Type B pancreatic cell (in vitro differentiated cells): Measurements from ENCODE around the gene TUB. TPM values are rescaled to one million over a fixed set of nuclear protein-coding genes. Genes with fewer than 3 reads are reported as not detected.

Experiments
- DNase-seq: peaks from one replicate; pipeline ENCODE4 v3.0.0; 2021; ENCODE audit warnings: mixed read lengths; ENCODE audit not compliant: unreplicated experiment; ENCODE audit errors: extremely low spot score
- H3K27ac Mint-ChIP-seq: 2 replicates; pipeline ENCODE4 v1.8.0; 2021; ENCODE audit warnings: mild to moderate bottlenecking, mixed read lengths
- H3K27me3 Mint-ChIP-seq: 2 replicates; pipeline ENCODE4 v1.8.0; 2021; ENCODE audit warnings: mixed read lengths
- H3K36me3 Mint-ChIP-seq: 2 replicates; pipeline ENCODE4 v1.8.0; 2021; ENCODE audit warnings: mixed read lengths
- H3K4me1 Mint-ChIP-seq: one replicate; pipeline ENCODE4 v1.8.0; 2021; ENCODE audit warnings: mixed read lengths; ENCODE audit not compliant: unreplicated experiment
- H3K4me3 Mint-ChIP-seq: 2 replicates; pipeline ENCODE4 v1.8.0; 2021; ENCODE audit warnings: mild to moderate bottlenecking, mixed read lengths
- H3K9me3 Mint-ChIP-seq: 2 replicates; pipeline ENCODE4 v1.8.0; 2021; ENCODE audit warnings: mixed read lengths
- total RNA-seq: library from RNA; stranded (reverse); gene quantifications from 2 replicates; pipeline ENCODE4 v1.2.1, GENCODE V29; 2021; ENCODE audit warnings: low replicate concordance
- TF ChIP-seq, protein P1 (sequence below): fragments of 200-600 bp; sonication (generic); conservative IDR thresholded peaks from 2 replicates; pipeline ENCODE4 v1.5.0; 2021; ENCODE audit warnings: antibody characterized with exemption, mild to moderate bottlenecking

The TUB gene
- total RNA-seq, 1 donor from 2014 or later: 28.8 TPM

DNA sequence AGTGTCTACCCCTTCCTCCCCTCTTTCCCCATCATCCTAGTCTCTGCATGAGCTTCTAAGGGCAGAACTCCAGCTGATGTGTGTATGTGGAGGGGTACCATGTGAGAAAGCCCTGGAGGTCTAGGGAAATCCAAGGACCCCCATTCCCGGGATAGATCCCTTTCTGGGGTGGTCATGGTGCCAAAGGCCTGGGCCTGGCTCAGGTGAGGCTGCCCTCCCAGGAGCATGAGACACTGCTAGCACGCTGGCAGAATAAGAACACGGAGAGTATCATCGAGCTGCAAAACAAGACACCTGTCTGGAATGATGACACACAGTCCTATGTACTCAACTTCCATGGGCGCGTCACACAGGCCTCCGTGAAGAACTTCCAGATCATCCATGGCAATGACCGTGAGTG is 19.6 kb downstream of the TUB start:
- no peak for DNase-seq
- H3K4me3 Mint-ChIP-seq: no peak overlapping the region
- H3K27me3 Mint-ChIP-seq: no peaks in the 10 kb centered on the region

DNA sequence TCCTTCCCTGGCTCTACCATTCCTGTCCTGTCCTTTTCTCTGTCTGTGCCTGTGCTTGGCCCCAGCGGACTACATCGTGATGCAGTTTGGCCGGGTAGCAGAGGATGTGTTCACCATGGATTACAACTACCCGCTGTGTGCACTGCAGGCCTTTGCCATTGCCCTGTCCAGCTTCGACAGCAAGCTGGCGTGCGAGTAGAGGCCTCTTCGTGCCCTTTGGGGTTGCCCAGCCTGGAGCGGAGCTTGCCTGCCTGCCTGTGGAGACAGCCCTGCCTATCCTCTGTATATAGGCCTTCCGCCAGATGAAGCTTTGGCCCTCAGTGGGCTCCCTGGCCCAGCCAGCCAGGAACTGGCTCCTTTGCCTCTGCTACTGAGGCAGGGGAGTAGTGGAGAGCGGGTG is 20.4 kb downstream of the TUB start:
- Mint-ChIP-seq H3K27me3 (no peaks in the 10 kb centered on the region), H3K9me3 (no peaks in the 10 kb centered on the region), H3K36me3 (peaks cover 6% of the 10 kb centered on the region), H3K4me1 (no peaks in the 10 kb centered on the region), H3K27ac (no peak overlapping the region), H3K4me3 (no peak overlapping the region)
- TF ChIP-seq, protein P1, sequence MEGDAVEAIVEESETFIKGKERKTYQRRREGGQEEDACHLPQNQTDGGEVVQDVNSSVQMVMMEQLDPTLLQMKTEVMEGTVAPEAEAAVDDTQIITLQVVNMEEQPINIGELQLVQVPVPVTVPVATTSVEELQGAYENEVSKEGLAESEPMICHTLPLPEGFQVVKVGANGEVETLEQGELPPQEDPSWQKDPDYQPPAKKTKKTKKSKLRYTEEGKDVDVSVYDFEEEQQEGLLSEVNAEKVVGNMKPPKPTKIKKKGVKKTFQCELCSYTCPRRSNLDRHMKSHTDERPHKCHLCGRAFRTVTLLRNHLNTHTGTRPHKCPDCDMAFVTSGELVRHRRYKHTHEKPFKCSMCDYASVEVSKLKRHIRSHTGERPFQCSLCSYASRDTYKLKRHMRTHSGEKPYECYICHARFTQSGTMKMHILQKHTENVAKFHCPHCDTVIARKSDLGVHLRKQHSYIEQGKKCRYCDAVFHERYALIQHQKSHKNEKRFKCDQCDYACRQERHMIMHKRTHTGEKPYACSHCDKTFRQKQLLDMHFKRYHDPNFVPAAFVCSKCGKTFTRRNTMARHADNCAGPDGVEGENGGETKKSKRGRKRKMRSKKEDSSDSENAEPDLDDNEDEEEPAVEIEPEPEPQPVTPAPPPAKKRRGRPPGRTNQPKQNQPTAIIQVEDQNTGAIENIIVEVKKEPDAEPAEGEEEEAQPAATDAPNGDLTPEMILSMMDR: no peak
- DNase-seq: peak; percentile 53

More for the DNA sequence above, 19.6 kb downstream of the TUB start:
- TF ChIP-seq, protein P1: no peak
- Mint-ChIP-seq H3K27ac (no peak overlapping the region), H3K4me1 (no peaks in the 10 kb centered on the region), H3K9me3 (no peaks in the 10 kb centered on the region), H3K36me3 (peaks cover 6% of the 10 kb centered on the region)

DNA sequence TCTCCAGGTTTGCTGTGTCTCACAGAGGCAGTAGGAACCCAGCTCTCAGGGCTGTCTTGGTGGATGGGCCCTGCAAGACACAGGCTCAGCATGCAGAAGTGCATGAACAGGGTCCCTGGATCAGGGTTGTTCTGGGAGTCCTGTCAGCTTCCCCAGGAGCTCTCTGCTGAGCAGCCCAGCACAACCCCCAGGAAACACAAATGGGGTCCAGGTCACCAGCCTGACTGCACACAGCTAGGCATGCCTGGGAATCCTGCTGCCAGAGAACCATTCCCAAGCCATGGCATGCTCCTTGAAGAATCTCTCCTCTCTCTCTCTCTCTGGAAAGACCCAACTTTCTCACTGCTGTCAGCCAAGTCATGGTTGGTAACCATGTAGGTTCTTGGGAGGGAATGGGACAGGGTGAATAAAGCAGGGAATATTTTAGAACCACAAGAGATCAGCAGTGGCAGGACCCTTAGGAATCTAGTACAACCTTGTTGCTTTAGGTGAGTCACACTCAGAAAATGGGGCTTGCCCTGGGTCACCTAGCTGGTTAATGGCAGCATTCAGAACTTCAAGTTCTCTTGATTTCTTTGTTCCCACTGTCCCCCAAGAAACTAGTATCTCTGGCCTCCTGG is 21.4 kb downstream of the TUB start:
- H3K4me3 Mint-ChIP-seq: no peak overlapping the region
- H3K9me3 Mint-ChIP-seq: no peaks in the 10 kb centered on the region
- H3K27me3 Mint-ChIP-seq: no peaks in the 10 kb centered on the region
- no peak overlapping the region for H3K27ac Mint-ChIP-seq
- peaks cover 6% of the 10 kb centered on the region for H3K36me3 Mint-ChIP-seq
- DNase-seq: peak; percentile 32
- TF ChIP-seq, protein P1: no peak
- no peaks in the 10 kb centered on the region for H3K4me1 Mint-ChIP-seq

DNA sequence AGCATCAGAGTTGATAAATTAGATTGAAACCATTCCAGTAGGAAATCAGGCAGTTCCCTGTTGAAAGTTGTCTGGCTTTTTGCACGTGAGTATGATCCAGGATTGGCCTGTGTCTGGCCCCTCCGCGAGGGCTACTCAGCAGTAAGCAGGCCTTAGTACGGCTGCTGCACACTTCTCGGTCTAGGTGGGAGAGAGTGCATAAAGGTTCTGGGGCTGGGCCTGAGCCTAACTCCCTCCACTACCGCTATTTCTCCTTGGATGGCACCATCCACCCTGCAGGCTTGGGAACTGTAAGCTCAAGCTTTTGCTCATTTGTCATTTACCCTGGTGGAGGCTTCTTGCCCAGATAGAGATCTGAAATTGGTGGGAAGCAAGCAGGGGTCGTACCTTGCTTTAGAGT is 22.0 kb downstream of the TUB start:
- DNase-seq: peak; percentile 31
- no peaks in the 10 kb centered on the region for H3K4me1 Mint-ChIP-seq
- peaks cover 6% of the 10 kb centered on the region for H3K36me3 Mint-ChIP-seq
- TF ChIP-seq, protein P1: no peak
- no peak overlapping the region for H3K4me3 Mint-ChIP-seq
- H3K27me3 Mint-ChIP-seq: no peaks in the 10 kb centered on the region
- no peak overlapping the region for H3K27ac Mint-ChIP-seq
- H3K9me3 Mint-ChIP-seq: no peaks in the 10 kb centered on the region

DNA sequence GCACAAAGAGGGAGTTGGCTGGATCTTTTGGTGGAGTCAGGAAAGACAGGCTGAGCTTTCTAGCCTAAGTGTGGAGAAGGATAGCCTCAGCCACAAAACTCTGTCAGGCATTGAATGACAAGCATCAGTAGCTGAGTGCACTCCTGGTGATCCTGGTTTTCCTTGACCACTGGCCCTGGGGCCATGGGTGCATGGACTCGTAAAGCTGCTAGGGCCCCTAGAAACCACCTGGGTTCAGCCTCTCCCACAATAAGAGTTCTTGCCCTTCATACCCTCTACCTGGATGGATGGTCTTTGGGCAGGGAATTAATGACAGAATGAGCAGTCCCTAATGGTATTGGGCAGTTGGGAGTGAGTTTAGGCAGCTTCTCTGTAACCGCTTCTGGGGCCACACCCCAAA is 22.9 kb downstream of the TUB start:
- no peak overlapping the region for H3K27ac Mint-ChIP-seq
- no peaks in the 10 kb centered on the region for H3K27me3 Mint-ChIP-seq
- H3K4me1 Mint-ChIP-seq: peaks cover 6% of the 10 kb centered on the region
- no peak overlapping the region for H3K4me3 Mint-ChIP-seq
- peaks cover 6% of the 10 kb centered on the region for H3K36me3 Mint-ChIP-seq
- DNase-seq: no peak
- TF ChIP-seq, protein P1: no peak
- H3K9me3 Mint-ChIP-seq: no peaks in the 10 kb centered on the region
